HepG2 (cell line): ENCODE data around the gene CHM. TPM values are rescaled to one million over a fixed set of nuclear protein-coding genes. Genes with fewer than 3 reads are reported as not detected.

ENCODE experiments used
- ATAC-seq: fragments of 200-7000 bp; cut with Tn5 transposase; 3 replicates; pipeline ENCODE4 v1.9.1; 2020; ENCODE audit warnings: mild to moderate bottlenecking, moderate library complexity
- BruUV-seq: library from RNA; stranded (reverse); fragments of 400-500 nt; replicated peaks from 2 replicates; lab custom pipeline; 2021; lab: Mats Ljungman, UMichigan
- CTCF ChIA-PET: fragments of 300-600 bp; formaldehyde crosslinking; extraction: SDS; loops from one replicate; lab custom pipeline; 2021; ENCODE audit warnings: low total read pairs, inconsistent platforms, low intra/inter-chr PET ratio; lab: Yijun Ruan, JAX
- POLR2A ChIA-PET: fragments of 350-600 bp; sonication (Branson Sonifier 250); formaldehyde crosslinking; loops from one replicate; lab custom pipeline; 2020; ENCODE audit warnings: antibody characterized with exemption, inconsistent platforms; lab: Yijun Ruan, JAX
- DNase-seq: peaks from one replicate; pipeline ENCODE4 v3.0.0-alpha.2; 2015; ENCODE audit warnings: low spot score
- FAIRE-seq: peaks from 3 replicates; lab custom pipeline; 2011; peaks lifted over from hg19 to GRCh38; lab: Jason Lieb, UNC
- H2AFZ ChIP-seq: one replicate; pipeline ENCODE4 v1.6.1; 2011; ENCODE audit warnings: low read length, inconsistent platforms
- H3K27ac ChIP-seq: fragments of 300-600 bp; 3 replicates; pipeline ENCODE4 v1.8.0; 2011; ENCODE audit warnings: mixed run types, mild to moderate bottlenecking, mixed read lengths, low read length, inconsistent platforms; ENCODE audit not compliant: insufficient read depth; ENCODE audit errors: extremely low read length
- H3K27me3 ChIP-seq, 2 experiments: fragments of 200-600 bp in 1 of 2; 2 replicates in 1 of 2; 3 replicates in 1 of 2; pipeline versions ENCODE4 v1.6.0 to v1.8.0; 2011; ENCODE audit warnings: low read length in 2 of 2, mild to moderate bottlenecking in 2 of 2, moderate library complexity in 2 of 2, inconsistent platforms in 1 of 2; ENCODE audit not compliant: insufficient read depth in 2 of 2, control insufficient read depth in 1 of 2
- H3K36me3 ChIP-seq, 2 experiments: fragments of 200-600 bp in 1 of 2; replicated peaks in 1 of 2; 2 replicates in 1 of 2; 3 replicates in 1 of 2; pipeline versions ENCODE4 v1.5.1 to v1.8.0; 2011; ENCODE audit warnings: low read length in 2 of 2, inconsistent platforms in 1 of 2; ENCODE audit not compliant: insufficient read depth in 2 of 2, control insufficient read depth in 1 of 2
- H3K4me1 ChIP-seq: 2 replicates; pipeline ENCODE4 v1.5.1; 2012; ENCODE audit warnings: low read length, inconsistent platforms; ENCODE audit not compliant: insufficient read depth
- H3K4me2 ChIP-seq: 2 replicates; pipeline ENCODE4 v1.6.0; 2011; ENCODE audit warnings: low read depth, low read length, inconsistent platforms
- H3K4me3 ChIP-seq, 3 experiments: fragments of 200-600 bp in 1 of 3; sonication (generic), shearing (Covaris generic) in 1 of 3; replicated peaks in 1 of 3; 2 replicates each; pipeline ENCODE4 v1.5.1; 2011 to 2016; ENCODE audit warnings: low read length in 3 of 3, inconsistent platforms in 2 of 3, low read depth in 2 of 3, mild to moderate bottlenecking in 2 of 3, control low read depth in 1 of 3, mixed read lengths in 1 of 3; ENCODE audit not compliant: insufficient read depth in 1 of 3
- H3K79me2 ChIP-seq: one replicate; pipeline ENCODE4 v1.6.1; 2011; ENCODE audit warnings: low read length, inconsistent platforms; ENCODE audit not compliant: insufficient read depth
- H3K9ac ChIP-seq: 2 replicates; pipeline ENCODE4 v1.6.0; 2011; ENCODE audit warnings: mild to moderate bottlenecking, low read depth, low read length, inconsistent platforms; ENCODE audit not compliant: insufficient read depth
- H3K9me3 ChIP-seq: 2 replicates; pipeline ENCODE4 v1.5.1; 2012; ENCODE audit warnings: mild to moderate bottlenecking, low read length
- H4K20me1 ChIP-seq: 2 replicates; pipeline ENCODE4 v1.6.0; 2011; ENCODE audit warnings: inconsistent platforms, mild to moderate bottlenecking, low read length, moderate library complexity; ENCODE audit not compliant: insufficient read depth
- FOSL2 ChIP-seq: sonication (generic); formaldehyde crosslinking; IDR thresholded peaks from 2 replicates; pipeline ENCODE4 v1.4.0; 2020; ENCODE audit warnings: missing genetic modification reagents
- GTF2F1 ChIP-seq: fragments of 150-350 bp; IDR thresholded peaks from 2 replicates; pipeline ENCODE4 v1.6.1; 2014; ENCODE audit warnings: low read length
- HNRNPK ChIP-seq: fragments of 200-400 bp; formaldehyde crosslinking; IDR thresholded peaks from 2 replicates; pipeline ENCODE4 v1.6.1; 2018; ENCODE audit warnings: low read length, low read depth, moderate library complexity, mild to moderate bottlenecking; ENCODE audit not compliant: poor library complexity, severe bottlenecking
- NCOA1 ChIP-seq: sonication (generic); formaldehyde crosslinking; IDR thresholded peaks from 2 replicates; pipeline ENCODE4 v1.9.0; 2021; ENCODE audit warnings: missing genetic modification reagents
- RFX3 ChIP-seq: IDR thresholded peaks from 2 replicates; pipeline ENCODE4 v1.6.1; 2016; ENCODE audit warnings: missing biosample characterization, missing genetic modification reagents
- YEATS2 ChIP-seq: sonication (generic); formaldehyde crosslinking; IDR thresholded peaks from 2 replicates; pipeline ENCODE4 v1.4.0; 2020; ENCODE audit warnings: missing genetic modification reagents, borderline replicate concordance
- ZNF251 ChIP-seq: sonication (generic); formaldehyde crosslinking; IDR thresholded peaks from 2 replicates; pipeline ENCODE4 v1.9.0; 2021; ENCODE audit warnings: mild to moderate bottlenecking, missing genetic modification reagents
- ZNF329 ChIP-seq: sonication (generic); formaldehyde crosslinking; IDR thresholded peaks from 2 replicates; pipeline ENCODE4 v1.9.0; 2021; ENCODE audit warnings: low read depth, mild to moderate bottlenecking, missing genetic modification reagents
- ZNF451 ChIP-seq: sonication (generic); formaldehyde crosslinking; IDR thresholded peaks from 2 replicates; pipeline ENCODE4 v1.5.0; 2020; ENCODE audit warnings: mild to moderate bottlenecking, missing genetic modification reagents
- ZNF737 ChIP-seq: sonication (generic); formaldehyde crosslinking; IDR thresholded peaks from 2 replicates; pipeline ENCODE4 v1.5.0; 2020; ENCODE audit warnings: missing genetic modification reagents, mild to moderate bottlenecking, borderline replicate concordance
- ZNF781 ChIP-seq: sonication (generic); formaldehyde crosslinking; IDR thresholded peaks from 2 replicates; pipeline ENCODE4 v1.5.1; 2020; ENCODE audit warnings: borderline replicate concordance, mild to moderate bottlenecking, missing genetic modification reagents; ENCODE audit errors: not compliant biosample characterization
- ZNF891 ChIP-seq: sonication (generic); formaldehyde crosslinking; IDR thresholded peaks from 2 replicates; pipeline ENCODE4 v1.5.0; 2020; ENCODE audit warnings: mild to moderate bottlenecking, missing genetic modification reagents
- WGBS: methylation state at CpG from one replicate; pipeline ENCODE4 v1.1.6; 2017; ENCODE audit warnings: low lambda C conversion rate; 5-methylcytosine and 5-hydroxymethylcytosine counted together
- in situ Hi-C: cut with HindIII; loops from 2 replicates; pipeline ENCODE4 v1.10.0; 2017; ENCODE audit warnings: low pct_unique_long_range_greater_than_20kb; ENCODE audit not compliant: extremely low pct_ligation_motif_present
- intact Hi-C: fragments of 100-400 bp; cut with micrococcal nuclease; formaldehyde crosslinking; loops from one replicate; pipeline ENCODE4 v1.10.0; 2022; ENCODE audit not compliant: unreplicated experiment
- polyA plus RNA-seq, 8 experiments: library from polyadenylated mRNA; depleted of rRNA in 3 of 8; stranded (reverse) in 7 of 8; unstranded in 1 of 8; fragments of >200 nt; fragmentation: Illumina TruSeq in 4 of 8; extraction: Trizol in 4 of 8; gene quantifications; 2 replicates each; pipeline versions ENCODE4 v1.2.1 to v1.2.3, GENCODE V29; 2011 to 2016; ENCODE audit warnings: low read depth in 4 of 8, missing spikeins in 1 of 8, mixed read lengths in 1 of 8; ENCODE audit not compliant: insufficient read depth in 1 of 8
- total RNA-seq, 5 experiments: library from RNA; depleted of rRNA; stranded (reverse); fragments of >200 nt; fragmentation: Illumina TruSeq; extraction: Trizol; gene quantifications; 2 replicates each; pipeline ENCODE4 v1.2.3, GENCODE V29; 2016; ENCODE audit warnings: low read depth in 1 of 5
- TF ChIP-seq, protein P1 (sequence below): sonication (generic); formaldehyde crosslinking; IDR thresholded peaks from 2 replicates; pipeline ENCODE4 v1.5.0; 2020; ENCODE audit warnings: mild to moderate bottlenecking, missing genetic modification reagents
- TF ChIP-seq, protein P2 (sequence below): sonication (generic); formaldehyde crosslinking; IDR thresholded peaks from 2 replicates; pipeline ENCODE4 v1.8.0; 2023; ENCODE audit warnings: mild to moderate bottlenecking, missing genetic modification reagents

CHM gene
- total and polyA plus RNA-seq, 2 of the 13 experiments (the other 11 are each of a cell fraction or from before 2014, with no cell fraction given) = 15.1 to 15.5 TPM

DNA sequence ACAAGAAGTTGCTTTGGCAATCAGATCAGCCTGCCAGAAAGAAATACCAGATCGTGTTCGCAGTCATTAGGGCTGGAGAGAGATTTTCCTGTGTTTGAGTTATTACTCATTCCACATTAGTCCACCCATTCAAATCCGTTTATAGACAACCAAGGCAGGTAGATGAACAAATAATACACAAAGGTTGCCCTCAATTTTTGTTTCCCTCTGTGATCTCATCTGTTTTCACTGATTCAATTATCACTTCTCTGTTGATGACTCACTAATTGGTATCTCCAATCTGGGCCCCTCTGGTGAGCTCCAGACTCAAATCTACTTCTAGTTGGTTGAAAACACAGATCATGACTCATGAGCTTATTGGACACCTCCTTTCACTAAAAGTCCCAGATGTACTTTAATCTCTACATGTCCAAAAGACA, 54.5 kb downstream of the CHM start:
- POLR2A ChIA-PET = interaction anchor here (1.1 kb wide), 1 partner anchor 9 kb away, joined by 3 read pairs; no protein-coding TSS in a partner anchor
- Histone ChIP-seq H3K79me2 (peaks cover 10% of the 10 kb centered on the region), H3K27ac (no peak overlapping the region), H3K4me2 (no peak overlapping the region), H3K36me3 (no peaks in the 10 kb centered on the region), H3K27me3 (no peaks in the 10 kb centered on the region), H3K4me3 (no peak overlapping the region), H4K20me1 (0 out of 2 replicates have a peak, but pooled peaks cover 4% of the 10 kb centered on the region), H2AFZ (no peak overlapping the region), H3K9me3 (no peaks in the 10 kb centered on the region), H3K4me1 (peaks cover 24% of the 10 kb centered on the region), H3K9ac (no peak overlapping the region)
- in situ Hi-C loops (no loop called here), intact Hi-C loops (no loop called here)
- ATAC-seq = no peak
- CTCF ChIA-PET = no interaction called here
- 0 out of 2 replicates have a peak, but pooled peaks have one; percentile 6 for TF ChIP-seq FOSL2 (CRISPR knock-in tag)
- TF ChIP-seq ZNF251 (CRISPR knock-in tag) = no peak
- BruUV-seq = no TSS peak
- FAIRE-seq = no peak
- WGBS = 68% methylated on average over 3 of the region's 3 CpGs
- DNase-seq = peak; percentile 3

DNA sequence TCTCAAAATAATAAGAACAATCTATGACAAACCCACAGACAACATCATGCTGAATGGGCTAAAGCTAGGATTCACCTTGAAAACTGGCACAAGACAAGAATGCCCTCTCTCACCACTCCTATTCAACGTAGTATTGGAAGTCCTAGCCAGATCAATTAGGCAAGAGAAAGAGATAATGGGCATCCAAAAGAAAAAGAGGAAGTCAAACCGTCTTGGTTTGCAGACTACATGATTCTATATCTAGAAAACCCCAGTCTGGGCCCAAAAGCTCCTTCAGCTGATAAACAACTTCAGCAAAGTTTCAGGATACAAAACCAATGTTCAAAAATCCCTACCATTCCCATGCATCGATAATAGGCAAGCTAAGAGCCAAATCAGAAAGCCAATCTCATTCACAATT, 59.0 kb downstream of the CHM start:
- H3K4me2 ChIP-seq = no peak overlapping the region
- no peak overlapping the region for H3K9ac ChIP-seq
- BruUV-seq = no TSS peak
- no peak for ATAC-seq
- no peak for DNase-seq
- peaks cover 8% of the 10 kb centered on the region for H3K4me1 ChIP-seq
- no peak overlapping the region for H3K4me3 ChIP-seq
- CTCF ChIA-PET = no interaction called here
- TF ChIP-seq YEATS2 (CRISPR knock-in tag) (no peak), ZNF781 (CRISPR knock-in tag) (no peak), ZNF891 (CRISPR knock-in tag) (no peak), GTF2F1 (no peak), NCOA1 (no peak), HNRNPK (no peak), ZNF451 (CRISPR knock-in tag) (no peak), ZNF329 (CRISPR knock-in tag) (no peak), ZNF737 (CRISPR knock-in tag) (no peak), RFX3 (CRISPR knock-in tag) (no peak)
- TF ChIP-seq, protein P1, sequence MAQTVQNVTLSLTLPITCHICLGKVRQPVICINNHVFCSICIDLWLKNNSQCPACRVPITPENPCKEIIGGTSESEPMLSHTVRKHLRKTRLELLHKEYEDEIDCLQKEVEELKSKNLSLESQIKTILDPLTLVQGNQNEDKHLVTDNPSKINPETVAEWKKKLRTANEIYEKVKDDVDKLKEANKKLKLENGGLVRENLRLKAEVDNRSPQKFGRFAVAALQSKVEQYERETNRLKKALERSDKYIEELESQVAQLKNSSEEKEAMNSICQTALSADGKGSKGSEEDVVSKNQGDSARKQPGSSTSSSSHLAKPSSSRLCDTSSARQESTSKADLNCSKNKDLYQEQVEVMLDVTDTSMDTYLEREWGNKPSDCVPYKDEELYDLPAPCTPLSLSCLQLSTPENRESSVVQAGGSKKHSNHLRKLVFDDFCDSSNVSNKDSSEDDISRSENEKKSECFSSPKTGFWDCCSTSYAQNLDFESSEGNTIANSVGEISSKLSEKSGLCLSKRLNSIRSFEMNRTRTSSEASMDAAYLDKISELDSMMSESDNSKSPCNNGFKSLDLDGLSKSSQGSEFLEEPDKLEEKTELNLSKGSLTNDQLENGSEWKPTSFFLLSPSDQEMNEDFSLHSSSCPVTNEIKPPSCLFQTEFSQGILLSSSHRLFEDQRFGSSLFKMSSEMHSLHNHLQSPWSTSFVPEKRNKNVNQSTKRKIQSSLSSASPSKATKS (CRISPR knock-in tag) = no peak
- TF ChIP-seq, protein P2, sequence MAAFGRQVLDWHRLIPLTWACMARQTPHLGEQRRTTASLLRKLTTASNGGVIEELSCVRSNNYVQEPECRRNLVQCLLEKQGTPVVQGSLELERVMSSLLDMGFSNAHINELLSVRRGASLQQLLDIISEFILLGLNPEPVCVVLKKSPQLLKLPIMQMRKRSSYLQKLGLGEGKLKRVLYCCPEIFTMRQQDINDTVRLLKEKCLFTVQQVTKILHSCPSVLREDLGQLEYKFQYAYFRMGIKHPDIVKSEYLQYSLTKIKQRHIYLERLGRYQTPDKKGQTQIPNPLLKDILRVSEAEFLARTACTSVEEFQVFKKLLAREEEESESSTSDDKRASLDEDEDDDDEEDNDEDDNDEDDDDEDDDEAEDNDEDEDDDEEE (CRISPR knock-in tag) = no peak
- TF ChIP-seq, all 625 proteins: peak for 0
- no peaks in the 10 kb centered on the region for H3K27me3 ChIP-seq
- in situ Hi-C loops (no loop called here), intact Hi-C loops (no loop called here)
- no peaks in the 10 kb centered on the region for H3K9me3 ChIP-seq
- peaks cover 15% of the 10 kb centered on the region for H3K79me2 ChIP-seq
- 93% methylated on average over 3 of the region's 3 CpGs for WGBS
- POLR2A ChIA-PET = no interaction called here
- no peak overlapping the region for H3K27ac ChIP-seq
- H4K20me1 ChIP-seq = no peaks in the 10 kb centered on the region
- no peaks in the 10 kb centered on the region for H3K36me3 ChIP-seq
- no peak for FAIRE-seq
- no peak overlapping the region for H2AFZ ChIP-seq
